Endothelial cell of umbilical vein (primary cell): Measurements from ENCODE around the gene PHPT1. TPM values are rescaled to one million over a fixed set of nuclear protein-coding genes. Genes with fewer than 3 reads are reported as not detected.

ENCODE experiments used
- BruUV-seq: library from RNA; stranded (reverse); fragments of 400-500 nt; replicated peaks from 2 replicates; lab custom pipeline; 2021; lab: Mats Ljungman, UMichigan
- CTCF ChIA-PET: fragments of 300-600, 350-600 bp; sonication (Branson Sonifier 250); formaldehyde crosslinking; loops from one replicate; lab custom pipeline; 2021; ENCODE audit warnings: antibody characterized with exemption, inconsistent platforms; lab: Charles Lee
- POLR2A ChIA-PET: fragments of 300-600, 350-600 bp; sonication (Branson Sonifier 250); formaldehyde crosslinking; loops from one replicate; lab custom pipeline; 2021; ENCODE audit warnings: antibody characterized with exemption, inconsistent platforms; lab: Charles Lee
- DNase-seq: peaks from one replicate; pipeline ENCODE4 v3.0.0-alpha.2; 2011; ENCODE audit warnings: low read depth, low spot score
- FAIRE-seq: peaks from 2 replicates; lab custom pipeline; 2011; peaks lifted over from hg19 to GRCh38; lab: Jason Lieb, UNC
- H2AFZ ChIP-seq: 2 replicates; pipeline ENCODE4 v1.6.0; 2012; ENCODE audit warnings: low read depth, low read length, control low read depth, inconsistent platforms
- H3K27ac ChIP-seq: 2 replicates; pipeline ENCODE4 v1.5.1; 2011; ENCODE audit warnings: low read depth, mild to moderate bottlenecking, control low read depth, low read length, moderate library complexity; ENCODE audit not compliant: insufficient read depth
- H3K27me3 ChIP-seq, 2 experiments: 2 replicates each; pipeline versions ENCODE4 v1.6.0 to v1.6.1; 2011; ENCODE audit warnings: low read length in 2 of 2, mixed read lengths in 1 of 2; ENCODE audit not compliant: control insufficient read depth in 2 of 2, insufficient read depth in 2 of 2
- H3K36me3 ChIP-seq, 2 experiments: 2 replicates in 1 of 2; 3 replicates in 1 of 2; pipeline ENCODE4 v1.5.1; 2011; ENCODE audit warnings: low read length in 2 of 2, mild to moderate bottlenecking in 1 of 2, moderate library complexity in 1 of 2; ENCODE audit not compliant: control insufficient read depth in 2 of 2, insufficient read depth in 2 of 2; ENCODE audit errors: extremely low read depth in 1 of 2
- H3K4me1 ChIP-seq: 3 replicates; pipeline ENCODE4 v1.5.1; 2011; ENCODE audit warnings: mild to moderate bottlenecking, low read length; ENCODE audit not compliant: control insufficient read depth, insufficient read depth; ENCODE audit errors: extremely low read depth
- H3K4me2 ChIP-seq: 2 replicates; pipeline ENCODE4 v1.6.1; 2011; ENCODE audit warnings: low read length, control low read depth, mixed read lengths; ENCODE audit not compliant: insufficient read depth
- H3K4me3 ChIP-seq, 3 experiments: fragments of 200-600 bp in 1 of 3; sonication (generic), shearing (Covaris generic) in 1 of 3; replicated peaks in 1 of 3; 2 replicates each; pipeline ENCODE4 v1.5.1; 2011 to 2016; ENCODE audit warnings: control low read depth in 3 of 3, low read length in 3 of 3, mild to moderate bottlenecking in 2 of 3, inconsistent platforms in 1 of 3, low read depth in 1 of 3, moderate library complexity in 1 of 3; ENCODE audit not compliant: insufficient read depth in 1 of 3
- H3K79me2 ChIP-seq: 2 replicates; pipeline ENCODE4 v1.6.0; 2012; ENCODE audit warnings: low read length, inconsistent platforms; ENCODE audit not compliant: control insufficient read depth, insufficient read depth
- H3K9ac ChIP-seq: replicated peaks from 2 replicates; pipeline ENCODE3; 2011; ENCODE audit warnings: low read length, control low read depth; ENCODE audit not compliant: insufficient read depth; ENCODE audit errors: extremely low read depth
- H3K9me1 ChIP-seq: replicated peaks from 3 replicates; pipeline ENCODE4 v1.6.0; 2011; ENCODE audit warnings: mild to moderate bottlenecking, low read length; ENCODE audit not compliant: control insufficient read depth, insufficient read depth; ENCODE audit errors: extremely low read depth
- H3K9me3 ChIP-seq: replicated peaks from 2 replicates; pipeline ENCODE4 v1.5.1; 2012; ENCODE audit warnings: low read length, inconsistent platforms; ENCODE audit not compliant: control insufficient read depth, insufficient read depth
- H4K20me1 ChIP-seq: replicated peaks from 2 replicates; pipeline ENCODE3; 2011; ENCODE audit warnings: mild to moderate bottlenecking, low read length; ENCODE audit not compliant: control insufficient read depth, insufficient read depth; ENCODE audit errors: extremely low read depth
- EZH2 ChIP-seq: IDR thresholded peaks from 2 replicates; pipeline ENCODE4 v1.6.1; 2012; ENCODE audit warnings: borderline replicate concordance, low read depth, mild to moderate bottlenecking, moderate library complexity, low read length, inconsistent platforms; ENCODE audit not compliant: severe bottlenecking
- FOS ChIP-seq: IDR thresholded peaks from 2 replicates; pipeline ENCODE4 v1.6.1; 2011; ENCODE audit warnings: mild to moderate bottlenecking, low read length, moderate library complexity, borderline replicate concordance; ENCODE audit not compliant: insufficient read depth
- GATA2 ChIP-seq: IDR thresholded peaks from 2 replicates; pipeline ENCODE4 v1.7.0; 2011; ENCODE audit warnings: low read depth, mild to moderate bottlenecking, moderate library complexity, mixed read lengths, low read length; ENCODE audit not compliant: insufficient read length, insufficient read depth
- JUN ChIP-seq: IDR thresholded peaks from 2 replicates; pipeline ENCODE4 v1.6.1; 2011; ENCODE audit warnings: borderline replicate concordance, low read depth; ENCODE audit not compliant: insufficient read length, insufficient read depth
- MYC ChIP-seq: IDR thresholded peaks from one replicate; pipeline ENCODE4 v1.6.1; 2011; ENCODE audit warnings: mild to moderate bottlenecking, low read depth, low read length
- POLR2A ChIP-seq: IDR thresholded peaks from 2 replicates; pipeline ENCODE4 v1.6.1; 2012; ENCODE audit warnings: low read depth, mild to moderate bottlenecking, control low read depth, low read length
- POLR2AphosphoS5 ChIP-seq: IDR thresholded peaks from 2 replicates; pipeline ENCODE4 v1.6.1; 2012; ENCODE audit warnings: low read depth, mild to moderate bottlenecking, control low read depth, low read length, moderate library complexity; ENCODE audit not compliant: insufficient read depth
- dilution Hi-C: fragments of 300-500 bp; cut with MboI; formaldehyde crosslinking; loops from one replicate; pipeline ENCODE4 v1.15.0; 2019; ENCODE audit warnings: low sequenced_read_pairs; ENCODE audit not compliant: extremely low pct_ligation_motif_present
- intact Hi-C: fragments of 100-400 bp; cut with micrococcal nuclease; formaldehyde crosslinking; loops from one replicate; pipeline ENCODE4 v1.10.0; 2022
- polyA plus RNA-seq, 4 experiments: library from polyadenylated mRNA; depleted of rRNA in 3 of 4; stranded (reverse) in 3 of 4; unstranded in 1 of 4; fragments of >200 nt; gene quantifications; 2 replicates each; pipeline versions ENCODE4 v1.2.1 to v1.2.3, GENCODE V29; 2011 to 2012; ENCODE audit warnings: missing spikeins in 1 of 4
- total RNA-seq: library from RNA; stranded (reverse); gene quantifications from 2 replicates; pipeline ENCODE4 v1.2.3, GENCODE V29; 2021
- TF ChIP-seq, protein P1 (sequence below): IDR thresholded peaks from 2 replicates; pipeline ENCODE4 v1.6.1; 2011; ENCODE audit not compliant: insufficient read depth, insufficient read length
- TF ChIP-seq, protein P2 (sequence below), 2 donors: IDR thresholded peaks; 1 replicate in 1 of 2; 2 replicates in 1 of 2; pipeline ENCODE4 v1.5.1; 2011; ENCODE audit warnings: low read length in 2 of 2, mild to moderate bottlenecking in 2 of 2, moderate library complexity in 2 of 2, control low read depth in 1 of 2, inconsistent platforms in 1 of 2, low read depth in 1 of 2; ENCODE audit not compliant: insufficient read depth in 1 of 2; ENCODE audit errors: extremely low read depth in 1 of 2

PHPT1 gene
- total and polyA plus RNA-seq, 2 donors (not counting 3 experiments of a cell fraction or from before 2014, with no cell fraction given): 139 to 319 TPM

DNA sequence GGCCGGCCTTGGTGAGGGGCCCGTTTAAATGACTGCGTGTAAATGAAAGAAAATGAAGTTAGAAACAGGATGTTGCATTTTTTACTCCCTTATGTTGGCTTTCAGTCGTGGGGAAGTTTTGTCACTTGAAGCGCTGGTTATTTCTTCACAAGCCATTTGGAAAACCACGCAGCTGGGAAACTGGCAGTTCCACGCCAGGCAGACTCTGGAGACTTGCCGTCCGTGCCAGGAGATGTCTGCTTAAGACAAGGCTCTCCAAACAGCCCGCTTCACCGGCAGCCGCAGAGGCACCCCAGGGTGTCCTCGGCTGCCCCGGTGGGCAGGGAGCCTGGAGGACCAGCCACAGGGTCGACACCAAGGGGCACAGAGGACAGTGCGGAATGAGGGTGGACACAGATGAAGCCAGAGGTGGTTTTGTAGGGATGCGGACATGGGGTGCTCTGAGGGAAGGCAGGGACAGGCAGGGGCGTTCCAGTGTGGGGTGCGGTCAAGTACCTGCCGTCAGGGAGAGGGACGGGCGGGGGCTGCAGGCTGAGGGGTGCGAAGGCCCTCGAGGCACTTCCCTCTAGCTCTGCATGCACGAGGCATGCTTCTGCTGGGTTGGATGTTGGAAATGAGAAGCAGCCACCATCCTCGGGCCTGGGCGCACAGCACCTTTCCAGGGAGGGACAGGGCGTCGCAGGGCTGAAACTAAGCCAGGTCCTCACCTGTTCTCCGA, 18.0 kb upstream of the PHPT1 start:
- Histone ChIP-seq H3K9me1 (no peaks in the 10 kb centered on the region), H3K27ac (no peak overlapping the region), H3K36me3 (peaks cover 11 to 34% of the 10 kb centered on the region in 2 experiments), H4K20me1 (no peaks in the 10 kb centered on the region), H3K9me3 (no peaks in the 10 kb centered on the region), H3K4me2 (no peak overlapping the region), H3K4me1 (no peaks in the 10 kb centered on the region), H2AFZ (no peak overlapping the region), H3K27me3 (no peaks in the 10 kb centered on the region), H3K4me3 (no peak overlapping the region), H3K9ac (no peak overlapping the region), H3K79me2 (no peaks in the 10 kb centered on the region)
- POLR2A ChIA-PET: no interaction called here
- TF ChIP-seq POLR2A (no peak), GATA2 (no peak), EZH2 (no peak), MYC (no peak), POLR2AphosphoS5 (no peak), JUN (no peak), FOS (no peak)
- TF ChIP-seq, protein P1, sequence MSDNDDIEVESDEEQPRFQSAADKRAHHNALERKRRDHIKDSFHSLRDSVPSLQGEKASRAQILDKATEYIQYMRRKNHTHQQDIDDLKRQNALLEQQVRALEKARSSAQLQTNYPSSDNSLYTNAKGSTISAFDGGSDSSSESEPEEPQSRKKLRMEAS: no peak
- TF ChIP-seq, protein P2, sequence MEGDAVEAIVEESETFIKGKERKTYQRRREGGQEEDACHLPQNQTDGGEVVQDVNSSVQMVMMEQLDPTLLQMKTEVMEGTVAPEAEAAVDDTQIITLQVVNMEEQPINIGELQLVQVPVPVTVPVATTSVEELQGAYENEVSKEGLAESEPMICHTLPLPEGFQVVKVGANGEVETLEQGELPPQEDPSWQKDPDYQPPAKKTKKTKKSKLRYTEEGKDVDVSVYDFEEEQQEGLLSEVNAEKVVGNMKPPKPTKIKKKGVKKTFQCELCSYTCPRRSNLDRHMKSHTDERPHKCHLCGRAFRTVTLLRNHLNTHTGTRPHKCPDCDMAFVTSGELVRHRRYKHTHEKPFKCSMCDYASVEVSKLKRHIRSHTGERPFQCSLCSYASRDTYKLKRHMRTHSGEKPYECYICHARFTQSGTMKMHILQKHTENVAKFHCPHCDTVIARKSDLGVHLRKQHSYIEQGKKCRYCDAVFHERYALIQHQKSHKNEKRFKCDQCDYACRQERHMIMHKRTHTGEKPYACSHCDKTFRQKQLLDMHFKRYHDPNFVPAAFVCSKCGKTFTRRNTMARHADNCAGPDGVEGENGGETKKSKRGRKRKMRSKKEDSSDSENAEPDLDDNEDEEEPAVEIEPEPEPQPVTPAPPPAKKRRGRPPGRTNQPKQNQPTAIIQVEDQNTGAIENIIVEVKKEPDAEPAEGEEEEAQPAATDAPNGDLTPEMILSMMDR (IDR thresholded peaks at IDR 0.05; ENCODE audit: extremely low read depth in 1 of 2, insufficient read depth in 1 of 2, low read depth in 1 of 2, low read length in 2 of 2): no peak
- DNase-seq: no peak
- BruUV-seq: no TSS peak
- dilution Hi-C loops: no loop called here
- intact Hi-C loops: no loop called here
- FAIRE-seq: no peak
- CTCF ChIA-PET: interaction anchor here (2.8 kb wide), 1 partner anchor 11 kb away, joined by 11 read pairs; the partner anchor contains the start of gene AJM1
